Upper lobe of right lung (tissue), 1 donor: ENCODE results near the gene PGS1. TPM values are rescaled to one million over a fixed set of nuclear protein-coding genes. Genes with fewer than 3 reads are reported as not detected.
A peak's percentile ranks its signal among the peaks of the same experiment; 100 is the strongest.

Experiments used
- ATAC-seq: fragments of 200-7000 bp; cut with Tn5 transposase; one replicate; pipeline ENCODE4 v1.9.1; 2020; ENCODE audit warnings: mild to moderate bottlenecking, moderate library complexity
- DNase-seq: peaks from one replicate; pipeline ENCODE4 v3.0.0-alpha.2; 2020
- H3K27ac ChIP-seq: fragments of 200-600 bp; one replicate; pipeline ENCODE4 v1.8.0; 2022
- H3K27me3 ChIP-seq: fragments of 200-600 bp; one replicate; pipeline ENCODE4 v1.8.0; 2022; ENCODE audit warnings: mild to moderate bottlenecking
- H3K36me3 ChIP-seq: fragments of 200-600 bp; one replicate; pipeline ENCODE4 v1.8.0; 2022
- H3K4me1 ChIP-seq: fragments of 200-600 bp; one replicate; pipeline ENCODE4 v1.8.0; 2022
- H3K4me3 ChIP-seq: fragments of 200-600 bp; one replicate; pipeline ENCODE4 v1.8.0; 2022; ENCODE audit warnings: mild to moderate bottlenecking
- H3K9me3 ChIP-seq: fragments of 200-600 bp; one replicate; pipeline ENCODE4 v1.8.0; 2022
- intact Hi-C: fragments of 100-400 bp; cut with DNase I; formaldehyde crosslinking; loops from one replicate; pipeline ENCODE4 v1.11.0; 2022
- total RNA-seq: library from RNA; stranded (reverse); fragmentation: NEBNext Ultra II Directional; extraction: Animal tissue kit (Norgen Biotek cat#: 25700); gene quantifications from one replicate; pipeline ENCODE4 v1.2.1, GENCODE V29; 2021
- TF ChIP-seq, protein P1 (sequence below): fragments of 200-600 bp; IDR thresholded peaks from one replicate; pipeline ENCODE4 v1.8.0; 2022; ENCODE audit warnings: antibody characterized with exemption
- donor health status: DM: no; HTN: yes; CAD: no; lungs with severe emphysema.

Gene PGS1
- total RNA-seq, 1 donor from 2014 or later, result 95.5 TPM

DNA sequence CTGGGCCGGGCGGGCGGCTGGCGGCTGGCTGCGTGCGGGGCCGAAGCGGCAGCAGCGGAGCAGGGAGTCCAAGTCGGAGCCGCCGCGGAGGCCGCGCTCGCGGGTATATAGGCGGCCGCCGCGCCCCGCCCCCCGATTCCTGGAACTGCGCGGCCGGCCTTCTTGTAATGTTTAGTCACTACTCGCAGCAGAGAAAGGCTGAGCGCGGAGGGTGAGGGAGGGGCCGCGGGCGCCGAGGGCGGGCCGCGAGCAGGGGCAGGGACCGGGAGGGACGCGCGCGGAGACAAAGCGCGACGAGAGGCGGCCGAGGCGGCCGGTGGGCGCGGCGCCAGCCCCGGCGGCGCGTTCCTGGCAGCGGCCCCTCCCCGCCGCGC, 18.5 kb upstream of the PGS1 start, which contains the start of gene SOCS3:
TSS of gene SOCS3 (minus strand) at position 81 of the 374 bp plus-strand sequence. CDS start 982 bp downstream, outside the sequence.
- peaks cover 51% of the 10 kb centered on the region for H3K4me1 ChIP-seq
- ATAC-seq, result peak; percentile 88
- H3K27ac ChIP-seq, result peak within 1 kb of the TSS; percentile 96
- DNase-seq, result peak; percentile 99
- intact Hi-C loops, result loop anchor here (5.0 kb wide), 1 partner anchor 62 kb away; no protein-coding TSS in a partner anchor
- H3K36me3 ChIP-seq, result peaks cover 32% of the 10 kb centered on the region
- peak within 1 kb of the TSS; percentile 72 for H3K4me3 ChIP-seq
- no peaks in the 10 kb centered on the region for H3K27me3 ChIP-seq
- TF ChIP-seq, protein P1, sequence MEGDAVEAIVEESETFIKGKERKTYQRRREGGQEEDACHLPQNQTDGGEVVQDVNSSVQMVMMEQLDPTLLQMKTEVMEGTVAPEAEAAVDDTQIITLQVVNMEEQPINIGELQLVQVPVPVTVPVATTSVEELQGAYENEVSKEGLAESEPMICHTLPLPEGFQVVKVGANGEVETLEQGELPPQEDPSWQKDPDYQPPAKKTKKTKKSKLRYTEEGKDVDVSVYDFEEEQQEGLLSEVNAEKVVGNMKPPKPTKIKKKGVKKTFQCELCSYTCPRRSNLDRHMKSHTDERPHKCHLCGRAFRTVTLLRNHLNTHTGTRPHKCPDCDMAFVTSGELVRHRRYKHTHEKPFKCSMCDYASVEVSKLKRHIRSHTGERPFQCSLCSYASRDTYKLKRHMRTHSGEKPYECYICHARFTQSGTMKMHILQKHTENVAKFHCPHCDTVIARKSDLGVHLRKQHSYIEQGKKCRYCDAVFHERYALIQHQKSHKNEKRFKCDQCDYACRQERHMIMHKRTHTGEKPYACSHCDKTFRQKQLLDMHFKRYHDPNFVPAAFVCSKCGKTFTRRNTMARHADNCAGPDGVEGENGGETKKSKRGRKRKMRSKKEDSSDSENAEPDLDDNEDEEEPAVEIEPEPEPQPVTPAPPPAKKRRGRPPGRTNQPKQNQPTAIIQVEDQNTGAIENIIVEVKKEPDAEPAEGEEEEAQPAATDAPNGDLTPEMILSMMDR, result no peak
- H3K9me3 ChIP-seq, result no peaks in the 10 kb centered on the region

DNA sequence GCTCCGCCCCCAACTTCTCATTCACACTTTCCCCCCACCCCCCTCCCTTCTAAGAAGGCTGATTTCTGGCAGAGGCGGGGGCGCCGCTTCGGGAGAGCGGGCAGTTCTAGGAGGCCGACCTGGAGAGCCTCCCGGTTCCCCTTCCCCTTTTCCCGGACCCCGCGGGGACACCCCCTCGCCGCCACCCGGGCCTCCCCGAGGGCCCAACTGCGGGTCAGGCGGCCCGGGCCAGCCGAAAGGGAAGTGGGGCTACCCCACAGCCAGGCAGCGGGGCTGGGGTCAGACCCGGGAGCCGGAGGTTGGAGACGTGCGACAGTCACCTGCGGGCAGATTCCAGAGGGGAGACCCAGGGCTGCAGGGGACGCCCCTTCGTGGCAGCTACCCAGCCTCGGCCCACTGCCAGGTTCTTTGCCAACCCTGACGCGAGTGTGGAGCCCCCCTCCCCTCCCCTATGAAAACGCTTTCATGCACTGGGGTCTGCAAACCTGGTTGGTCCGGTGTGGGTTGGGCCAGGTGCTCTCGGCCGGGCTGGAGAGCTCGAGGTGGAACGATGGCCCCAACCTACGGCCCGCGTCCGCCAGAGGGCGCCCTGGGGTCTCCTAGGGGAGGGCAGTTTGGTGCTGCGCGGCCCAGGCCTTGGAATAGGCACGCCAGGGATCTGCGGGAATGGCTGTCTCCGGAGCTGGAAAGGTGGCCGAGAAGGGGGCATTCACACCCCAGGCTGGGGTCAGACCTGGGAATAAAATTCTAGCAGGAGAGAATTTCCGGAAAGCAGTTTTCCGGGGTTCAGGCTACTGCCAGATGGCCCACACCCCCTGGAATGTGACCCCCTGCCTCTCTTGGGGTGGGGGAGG, 17.9 kb upstream of the PGS1 start:
- ATAC-seq, result peak; percentile 78
- H3K36me3 ChIP-seq, result peaks cover 32% of the 10 kb centered on the region

DNA sequence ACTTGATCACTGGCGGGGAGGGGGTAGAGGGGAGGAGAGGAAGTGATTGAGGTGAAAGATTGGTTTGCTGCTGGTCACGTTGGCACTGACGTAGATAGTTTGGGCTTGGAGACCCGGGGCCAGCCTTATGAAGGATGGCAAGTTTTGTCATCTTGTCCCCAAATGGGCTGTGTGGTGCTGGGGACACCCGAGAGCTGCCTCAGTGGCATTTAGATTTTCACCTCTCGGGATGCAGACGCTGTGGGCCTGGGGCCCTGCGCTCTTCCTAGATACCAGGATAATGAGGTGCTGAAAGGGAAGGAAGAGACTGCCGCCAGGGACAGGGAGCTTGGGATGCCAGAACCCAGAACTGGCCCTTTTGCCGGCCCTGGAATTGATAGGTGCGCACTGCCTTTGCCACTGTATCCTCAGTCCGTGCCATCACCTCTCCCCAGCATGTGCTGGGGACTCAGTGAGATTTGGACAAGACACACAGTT, 17.2 kb upstream of the PGS1 start:
- DNase-seq (no peak), ATAC-seq (no peak)
- Histone ChIP-seq H3K27ac (peak overlapping the region; percentile 96), H3K4me1 (peaks cover 50% of the 10 kb centered on the region), H3K9me3 (no peaks in the 10 kb centered on the region), H3K4me3 (no peak overlapping the region), H3K27me3 (no peaks in the 10 kb centered on the region), H3K36me3 (peaks cover 26% of the 10 kb centered on the region)
- intact Hi-C loops, result loop anchor here (5.0 kb wide), 1 partner anchor 61 kb away; no protein-coding TSS in a partner anchor
- TF ChIP-seq, protein P1, result no peak

More for the DNA sequence above, 17.9 kb upstream of the PGS1 start:
- DNase-seq, result peak; percentile 98
- H3K27ac ChIP-seq, result peak overlapping the region; percentile 96
- no peaks in the 10 kb centered on the region for H3K9me3 ChIP-seq
- no peaks in the 10 kb centered on the region for H3K27me3 ChIP-seq
- intact Hi-C loops, result loop anchor here (5.0 kb wide), 1 partner anchor 62 kb away; no protein-coding TSS in a partner anchor
- TF ChIP-seq, protein P1, result peak; percentile 95
- peaks cover 51% of the 10 kb centered on the region for H3K4me1 ChIP-seq
- H3K4me3 ChIP-seq, result peak overlapping the region; percentile 63

DNA sequence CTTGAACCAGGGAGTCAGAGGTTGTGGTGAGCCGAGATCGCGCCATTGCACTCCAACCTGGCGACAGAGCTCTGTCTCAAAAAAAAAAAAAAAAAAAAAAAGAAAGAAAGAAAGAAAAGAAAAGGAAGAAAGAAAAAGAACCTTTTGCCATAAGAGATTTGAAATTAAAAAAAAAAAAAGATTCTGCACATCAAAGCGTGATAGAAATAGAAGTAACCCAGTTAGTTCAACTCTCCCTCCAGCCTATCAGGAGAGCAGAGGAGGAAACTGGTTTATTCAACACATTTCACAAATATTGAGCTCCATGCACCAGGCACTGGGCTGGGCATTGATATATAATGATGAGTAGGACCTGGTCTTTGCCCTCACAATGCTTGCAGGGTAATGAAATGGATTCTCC, 16.2 kb upstream of the PGS1 start:
- DNase-seq (no peak), ATAC-seq (no peak)
- peaks cover 16% of the 10 kb centered on the region for H3K36me3 ChIP-seq
- no peak overlapping the region for H3K4me3 ChIP-seq
- TF ChIP-seq, protein P1, result no peak
- H3K27me3 ChIP-seq, result no peaks in the 10 kb centered on the region
- no peak overlapping the region for H3K27ac ChIP-seq
- no peaks in the 10 kb centered on the region for H3K9me3 ChIP-seq
- peaks cover 49% of the 10 kb centered on the region for H3K4me1 ChIP-seq
- intact Hi-C loops, result loop anchor here (5.0 kb wide), 1 partner anchor 60 kb away; no protein-coding TSS in a partner anchor

DNA sequence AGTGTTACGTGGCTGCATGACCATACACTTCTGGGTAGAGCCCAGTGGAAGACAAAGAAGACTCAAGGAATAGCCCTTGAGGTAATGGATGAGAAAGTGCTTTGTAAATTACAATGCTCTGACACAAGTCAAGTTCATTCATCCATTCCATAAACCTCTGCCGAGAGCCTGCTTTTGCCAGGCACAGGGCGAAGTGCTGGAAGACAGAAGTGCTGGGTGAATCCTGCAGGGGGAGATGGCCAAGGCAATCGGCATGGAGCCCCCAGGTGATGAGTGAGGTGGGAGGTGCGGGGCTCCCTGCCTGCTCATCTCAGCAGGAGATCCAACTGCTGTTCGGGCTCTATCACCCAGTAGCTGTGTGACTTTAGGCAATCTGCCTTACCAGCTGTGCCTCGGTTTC, 15.8 kb upstream of the PGS1 start:
- TF ChIP-seq, protein P1, result no peak
- Histone ChIP-seq H3K4me3 (no peak overlapping the region), H3K4me1 (peaks cover 45% of the 10 kb centered on the region), H3K9me3 (no peaks in the 10 kb centered on the region), H3K27ac (no peak overlapping the region), H3K36me3 (peaks cover 12% of the 10 kb centered on the region), H3K27me3 (no peaks in the 10 kb centered on the region)
- ATAC-seq (no peak), DNase-seq (no peak)
- intact Hi-C loops, result loop anchor here (5.0 kb wide), 1 partner anchor 60 kb away; no protein-coding TSS in a partner anchor
